Mammary epithelial cell (primary cell): ENCODE results near the gene PTPRM.

Experiments
- EZH2 ChIP-seq: IDR thresholded peaks from 2 replicates; pipeline ENCODE4 v1.6.1; 2012; ENCODE audit warnings: low read length, inconsistent platforms, borderline replicate concordance
- TF ChIP-seq, protein P1 (sequence below), 2 donors: IDR thresholded peaks in 1 of 2; conservative IDR thresholded peaks in 1 of 2; 2 replicates each; pipeline ENCODE4 v1.5.1; 2011 to 2012; ENCODE audit warnings: inconsistent platforms in 2 of 2, low read length in 2 of 2, mild to moderate bottlenecking in 2 of 2, control low read depth in 1 of 2, low read depth in 1 of 2; ENCODE audit not compliant: insufficient read depth in 1 of 2; ENCODE audit errors: extremely low read depth in 1 of 2

DNA sequence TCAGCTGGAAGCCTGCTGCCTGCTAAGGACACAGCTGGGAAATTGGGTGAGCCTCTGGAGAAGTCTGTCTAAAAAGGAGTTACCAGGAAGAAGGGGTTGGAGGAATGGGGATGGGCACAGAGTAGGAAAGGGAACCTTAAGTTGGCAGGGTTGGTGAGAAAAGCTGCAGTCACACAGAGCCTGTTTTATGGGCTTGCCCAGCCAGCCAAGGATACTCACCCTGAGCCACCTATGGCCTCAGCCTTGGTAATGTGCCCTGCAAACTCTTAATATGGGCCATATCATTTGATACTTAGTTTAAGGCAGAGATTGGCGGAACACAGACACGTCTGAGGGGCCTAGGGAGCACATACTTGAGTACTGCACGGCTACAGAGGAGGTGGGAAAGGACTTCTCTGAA, 623.9 kb downstream of the PTPRM start:
- TF ChIP-seq, protein P1, sequence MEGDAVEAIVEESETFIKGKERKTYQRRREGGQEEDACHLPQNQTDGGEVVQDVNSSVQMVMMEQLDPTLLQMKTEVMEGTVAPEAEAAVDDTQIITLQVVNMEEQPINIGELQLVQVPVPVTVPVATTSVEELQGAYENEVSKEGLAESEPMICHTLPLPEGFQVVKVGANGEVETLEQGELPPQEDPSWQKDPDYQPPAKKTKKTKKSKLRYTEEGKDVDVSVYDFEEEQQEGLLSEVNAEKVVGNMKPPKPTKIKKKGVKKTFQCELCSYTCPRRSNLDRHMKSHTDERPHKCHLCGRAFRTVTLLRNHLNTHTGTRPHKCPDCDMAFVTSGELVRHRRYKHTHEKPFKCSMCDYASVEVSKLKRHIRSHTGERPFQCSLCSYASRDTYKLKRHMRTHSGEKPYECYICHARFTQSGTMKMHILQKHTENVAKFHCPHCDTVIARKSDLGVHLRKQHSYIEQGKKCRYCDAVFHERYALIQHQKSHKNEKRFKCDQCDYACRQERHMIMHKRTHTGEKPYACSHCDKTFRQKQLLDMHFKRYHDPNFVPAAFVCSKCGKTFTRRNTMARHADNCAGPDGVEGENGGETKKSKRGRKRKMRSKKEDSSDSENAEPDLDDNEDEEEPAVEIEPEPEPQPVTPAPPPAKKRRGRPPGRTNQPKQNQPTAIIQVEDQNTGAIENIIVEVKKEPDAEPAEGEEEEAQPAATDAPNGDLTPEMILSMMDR (conservative IDR thresholded peaks at IDR 0.05 in 1 of 2, IDR thresholded peaks at IDR 0.05 in 1 of 2; ENCODE audit: extremely low read depth in 1 of 2, insufficient read depth in 1 of 2, low read depth in 1 of 2, low read length in 2 of 2): no peak
- TF ChIP-seq EZH2: no peak
